Endometrial microvascular endothelial cells (primary cell): ENCODE data around the gene DAW1. TPM values are rescaled to one million over a fixed set of nuclear protein-coding genes. Genes with fewer than 3 reads are reported as not detected.

Source experiments
- total RNA-seq: library from RNA; depleted of rRNA; stranded (reverse); fragments of >200 nt; gene quantifications from one replicate; pipeline ENCODE4 v1.2.3, GENCODE V29; 2015; ENCODE audit errors: inconsistent ontology term

The DAW1 gene
- total RNA-seq, 1 donor from 2014 or later, result 7.0 TPM

Other genes starting within 250 kb of the DAW1 start
- gene SCYGR5, start 204.8 kb upstream of the DAW1 start, total RNA-seq, result not detected
- gene SLC19A3, start 153.6 kb upstream of the DAW1 start, total RNA-seq, result not detected
- not detected for gene SCYGR6, start 146.9 kb upstream of the DAW1 start, total RNA-seq
- not detected for gene SCYGR7, start 143.3 kb upstream of the DAW1 start, total RNA-seq
- not detected for gene SCYGR8, start 125.7 kb upstream of the DAW1 start, total RNA-seq
- 2.5 TPM for gene CCL20, start 57.8 kb upstream of the DAW1 start, total RNA-seq